Esophagus (tissue), 2 donors: ENCODE results near the gene KCNJ10. TPM values are rescaled to one million over a fixed set of nuclear protein-coding genes. Genes with fewer than 3 reads are reported as not detected.
A peak's percentile ranks its signal among the peaks of the same experiment; 100 is the strongest.

Experiments
- H3K27ac ChIP-seq, 2 donors: one replicate each; pipeline ENCODE4 v1.5.1; 2013; ENCODE audit warnings: low read depth in 2 of 2, mild to moderate bottlenecking in 2 of 2, inconsistent platforms in 1 of 2, low read length in 1 of 2, moderate library complexity in 1 of 2
- H3K27me3 ChIP-seq, 2 donors: one replicate each; pipeline ENCODE4 v1.6.1; 2013; ENCODE audit warnings: low read length in 2 of 2, control low read depth in 1 of 2, mild to moderate bottlenecking in 1 of 2; ENCODE audit not compliant: insufficient read depth in 2 of 2, control insufficient read depth in 1 of 2
- H3K36me3 ChIP-seq, 2 donors: one replicate each; pipeline ENCODE4 v1.6.1; 2013; ENCODE audit warnings: low read length in 1 of 2; ENCODE audit not compliant: control insufficient read depth in 2 of 2, insufficient read depth in 2 of 2
- H3K4me1 ChIP-seq, 2 donors: one replicate each; pipeline ENCODE4 v1.6.1; 2013; ENCODE audit warnings: low read length in 1 of 2; ENCODE audit not compliant: control insufficient read depth in 2 of 2, insufficient read depth in 2 of 2
- H3K4me3 ChIP-seq, 2 donors: one replicate each; pipeline ENCODE4 v1.5.1; 2013; ENCODE audit warnings: low read length in 2 of 2, mild to moderate bottlenecking in 2 of 2, low read depth in 1 of 2, moderate library complexity in 1 of 2
- H3K9me3 ChIP-seq, 2 donors: one replicate each; pipeline ENCODE4 v1.6.1; 2013; ENCODE audit warnings: mild to moderate bottlenecking in 2 of 2, low read depth in 1 of 2, low read length in 1 of 2, moderate library complexity in 1 of 2; ENCODE audit not compliant: control insufficient read depth in 2 of 2, insufficient read depth in 1 of 2
- WGBS, 2 donors: extraction: QIAGEN DNeasy Blood & Tissue Kit; methylation state at CpG; one replicate each; pipeline ENCODE4 v1.1.7; 2013; 5-methylcytosine and 5-hydroxymethylcytosine counted together
- polyA plus RNA-seq, 2 donors: library from polyadenylated mRNA; stranded (reverse); fragments of 200-250 nt; gene quantifications; one replicate each; pipeline ENCODE4 v1.2.3, GENCODE V29; 2013
- donor health status: healthy with polysubstance abuse.
- donor health status: Bipolar disorder and iron deficiency.

The KCNJ10 gene
- polyA plus RNA-seq, 2 donors = not detected

DNA sequence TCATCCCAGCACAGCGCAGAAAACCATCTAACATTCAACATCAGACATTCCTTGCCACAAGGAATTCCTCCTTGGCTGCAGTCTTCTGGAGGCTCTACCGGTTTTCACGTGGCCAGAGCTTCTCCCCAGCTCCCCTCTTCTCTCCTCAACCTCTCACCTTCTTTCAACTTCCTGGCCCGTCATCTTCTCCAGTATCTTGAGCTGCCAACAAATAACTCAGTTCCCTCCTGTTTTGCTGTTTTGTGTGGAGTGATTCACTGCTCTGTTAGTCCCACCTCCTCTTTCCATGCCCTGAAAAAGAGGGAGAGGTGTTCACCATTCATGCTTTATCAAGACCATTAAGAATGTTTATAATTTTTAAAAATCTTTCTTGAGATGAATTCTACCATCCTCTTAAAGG, 70.8 kb downstream of the KCNJ10 start:
- no peaks in the 10 kb centered on the region for H3K36me3 ChIP-seq
- H3K27me3 ChIP-seq = no peaks in the 10 kb centered on the region
- 62 to 70% methylated on average over 4 of the region's 4 CpGs for WGBS, 2 donors
- peaks cover 0 to 4% of the 10 kb centered on the region in 2 donors for H3K4me1 ChIP-seq
- H3K27ac ChIP-seq = no peak overlapping the region
- H3K4me3 ChIP-seq = no peak overlapping the region
- no peaks in the 10 kb centered on the region for H3K9me3 ChIP-seq

GRCh38 chr1:159996653-159997052, 73.3 kb downstream of the KCNJ10 start:
- Histone ChIP-seq H3K4me3 (no peak overlapping the region), H3K4me1 (no peaks in the 10 kb centered on the region), H3K27ac (no peak overlapping the region), H3K36me3 (no peaks in the 10 kb centered on the region), H3K9me3 (no peaks in the 10 kb centered on the region), H3K27me3 (no peaks in the 10 kb centered on the region)

DNA sequence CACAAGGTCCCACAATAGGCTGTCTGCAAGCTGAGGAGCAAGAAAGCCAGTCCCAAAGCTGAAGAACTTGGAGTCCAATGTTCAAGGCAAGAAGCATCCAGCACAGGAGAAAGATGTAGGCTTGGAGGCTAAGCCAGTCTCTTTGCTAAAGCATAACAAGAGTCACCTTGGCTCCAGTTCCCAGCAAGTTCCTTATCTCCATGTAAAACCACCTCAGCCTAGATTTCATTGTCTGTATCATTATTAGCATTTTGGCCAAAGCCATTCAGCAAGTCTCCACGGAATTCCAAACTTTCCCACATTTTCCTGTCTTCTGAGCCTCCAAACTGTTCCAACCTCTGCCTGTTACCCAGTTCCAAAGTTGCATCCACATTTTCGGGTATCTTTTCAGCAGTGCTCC, 75.1 kb downstream of the KCNJ10 start:
- 86 to 91% methylated on average over 2 of the region's 2 CpGs for WGBS, 2 donors
- Histone ChIP-seq H3K4me1 (no peaks in the 10 kb centered on the region), H3K27me3 (no peaks in the 10 kb centered on the region), H3K4me3 (no peak overlapping the region), H3K27ac (no peak overlapping the region), H3K36me3 (no peaks in the 10 kb centered on the region), H3K9me3 (no peaks in the 10 kb centered on the region)

- H3K4me1 ChIP-seq = no peaks in the 10 kb centered on the region
- H3K4me3 ChIP-seq = no peak overlapping the region
- H3K27me3 ChIP-seq = no peaks in the 10 kb centered on the region
- H3K9me3 ChIP-seq = no peaks in the 10 kb centered on the region
- no peak overlapping the region for H3K27ac ChIP-seq
- H3K36me3 ChIP-seq = no peaks in the 10 kb centered on the region
- WGBS, 2 donors = 63 to 75% methylated on average over 2 of the region's 2 CpGs
These were observed 76.0 kb downstream of the KCNJ10 start for GRCh38 chr1:159993911-159994310.

GRCh38 chr1:159992161-159992560, 77.8 kb downstream of the KCNJ10 start:
- Histone ChIP-seq H3K36me3 (no peaks in the 10 kb centered on the region), H3K27ac (no peak overlapping the region), H3K4me1 (peaks cover 0 to 1% of the 10 kb centered on the region in 2 donors), H3K9me3 (no peaks in the 10 kb centered on the region), H3K27me3 (no peaks in the 10 kb centered on the region), H3K4me3 (no peak overlapping the region)
- 56 to 64% methylated on average over 1 of the region's 1 CpG for WGBS, 2 donors

- H3K4me3 ChIP-seq = peak overlapping the region in 1 of 2 donors; percentile 22
These were observed 78.4 kb downstream of the KCNJ10 start for GRCh38 chr1:159991513-159991912.

DNA sequence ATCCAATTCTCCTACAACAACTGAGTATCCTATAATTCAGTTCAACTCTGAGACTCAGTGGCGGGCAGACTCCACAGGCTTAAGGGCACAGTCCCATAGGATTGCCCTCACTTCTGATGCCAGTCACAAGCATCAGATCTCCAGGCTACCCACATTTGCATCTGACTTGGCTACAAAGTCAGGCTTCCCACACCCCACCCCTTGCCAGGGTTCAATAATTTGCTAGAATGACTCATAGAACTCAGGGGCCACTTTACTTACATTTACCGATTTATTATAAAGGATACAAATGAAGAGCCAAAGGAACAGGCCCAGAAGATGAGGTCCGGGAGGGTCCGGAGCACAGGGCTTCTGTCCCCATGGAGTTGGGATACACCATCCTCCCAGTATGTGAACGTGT, 80.0 kb downstream of the KCNJ10 start:
- H3K27me3 ChIP-seq = no peaks in the 10 kb centered on the region
- WGBS, 2 donors = 90 to 92% methylated on average over 5 of the region's 5 CpGs
- no peaks in the 10 kb centered on the region for H3K9me3 ChIP-seq
- peaks cover 0 to 1% of the 10 kb centered on the region in 2 donors for H3K4me1 ChIP-seq
- no peak overlapping the region for H3K4me3 ChIP-seq
- H3K36me3 ChIP-seq = no peaks in the 10 kb centered on the region
- no peak overlapping the region for H3K27ac ChIP-seq

More at GRCh38 chr1:159991513-159991912, 78.4 kb downstream of the KCNJ10 start:
- no peaks in the 10 kb centered on the region for H3K36me3 ChIP-seq
- peak overlapping the region in 1 of 2 donors; percentile 41 for H3K27ac ChIP-seq
- no peaks in the 10 kb centered on the region for H3K9me3 ChIP-seq
- WGBS, 2 donors = 27 to 45% methylated on average over 4 of the region's 4 CpGs
- peaks cover 0 to 1% of the 10 kb centered on the region in 2 donors for H3K4me1 ChIP-seq
- H3K27me3 ChIP-seq = no peaks in the 10 kb centered on the region

- Histone ChIP-seq H3K4me1 (peaks cover 0 to 1% of the 10 kb centered on the region in 2 donors), H3K4me3 (no peak overlapping the region), H3K27me3 (no peaks in the 10 kb centered on the region), H3K36me3 (no peaks in the 10 kb centered on the region), H3K9me3 (no peaks in the 10 kb centered on the region), H3K27ac (no peak overlapping the region)
- WGBS, 2 donors = 79% methylated on average over 3 of the region's 3 CpGs
These were observed 80.4 kb downstream of the KCNJ10 start for GRCh38 chr1:159989581-159989980.

DNA sequence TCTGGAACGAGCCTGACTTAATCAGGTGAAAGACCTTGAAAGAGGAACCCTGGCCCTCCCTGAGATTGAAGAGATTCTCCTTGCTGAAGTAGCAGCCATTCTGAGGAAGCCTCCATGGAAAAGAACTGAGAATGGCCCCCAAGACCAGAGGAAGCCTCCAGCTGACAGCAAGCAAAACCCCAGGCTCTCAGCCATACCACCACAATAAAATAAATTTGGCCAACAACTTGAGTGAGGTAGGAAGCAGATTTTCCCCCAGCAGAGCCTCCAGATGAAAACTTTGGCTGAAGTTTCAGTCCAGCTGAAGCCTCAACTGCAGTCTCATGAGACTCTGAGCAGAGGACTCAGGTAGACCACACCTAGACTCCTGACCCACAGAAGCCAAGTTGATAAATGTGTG, 82.0 kb downstream of the KCNJ10 start:
- Histone ChIP-seq H3K4me3 (no peak overlapping the region), H3K9me3 (no peaks in the 10 kb centered on the region), H3K4me1 (peaks cover 0 to 1% of the 10 kb centered on the region in 2 donors), H3K27me3 (no peaks in the 10 kb centered on the region), H3K27ac (no peak overlapping the region), H3K36me3 (no peaks in the 10 kb centered on the region)
- 70 to 78% methylated on average over 1 of the region's 1 CpG for WGBS, 2 donors

GRCh38 chr1:159987186-159987585, 82.8 kb downstream of the KCNJ10 start:
- Histone ChIP-seq H3K27me3 (no peaks in the 10 kb centered on the region), H3K27ac (no peak overlapping the region), H3K9me3 (no peaks in the 10 kb centered on the region), H3K4me1 (peaks cover 0 to 1% of the 10 kb centered on the region in 2 donors), H3K36me3 (no peaks in the 10 kb centered on the region), H3K4me3 (no peak overlapping the region)
- 87 to 88% methylated on average over 4 of the region's 4 CpGs for WGBS, 2 donors
